Measurements from ENCODE around the gene COL6A5. TPM values are rescaled to one million over a fixed set of nuclear protein-coding genes. Genes with fewer than 3 reads are reported as not detected.

COL6A5 gene
- total and polyA plus RNA-seq, 10 of the 15 experiments (the other 5 are each of a cell fraction or from before 2014, with no cell fraction given), result 0.04 to 0.11 TPM; not detected in 8

DNA sequence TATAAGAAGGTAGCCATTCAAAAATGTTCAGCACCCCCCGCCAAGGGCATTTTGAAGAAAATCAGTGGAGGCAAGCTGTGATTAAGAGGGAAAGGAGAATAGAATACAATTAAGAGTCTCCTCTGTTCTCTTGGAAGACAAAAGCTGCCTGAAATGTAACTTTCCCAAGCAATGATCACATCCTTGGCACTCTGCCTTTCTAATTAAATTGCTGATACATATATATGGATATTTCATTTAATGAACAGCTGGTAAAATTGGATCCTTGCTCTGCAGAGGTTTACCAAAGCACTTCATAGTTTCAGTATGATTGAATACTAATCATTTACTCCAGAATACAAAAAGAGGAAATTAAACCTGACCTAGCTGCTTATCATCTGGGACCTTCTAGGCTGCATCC, 182.0 kb downstream of the COL6A5 start:
- no peak for ATAC-seq
- in situ Hi-C loops (cut with MboI), result no loop called here
- H2AFZ ChIP-seq (ENCODE audit: control insufficient read depth, low read depth, low read length), result no peak overlapping the region
- no peak overlapping the region for H3K9ac ChIP-seq (ENCODE audit: control insufficient read depth, insufficient read depth, low read length)
- H3K36me3 ChIP-seq (ENCODE audit: control insufficient read depth in 2 of 2, insufficient read depth in 2 of 2, low read length in 1 of 2), result no peaks in the 10 kb centered on the region
- no peak for FAIRE-seq
- ChIA-PET RAD21 (ENCODE audit: unreplicated experiment) (no interaction called here), POLR2A (no interaction called here), CTCF (interaction anchor here (0.7 to 1.1 kb wide), 3 partner anchors 11 to 14 kb away, joined by 3 to 4 read pairs (median 3); no protein-coding TSS in a partner anchor), SMC1A (ENCODE audit: uncharacterized antibody, unreplicated experiment) (interaction anchor here (0.5 to 1.1 kb wide), 2 partner anchors 13 to 77 kb away, joined by 3 to 6 read pairs; no protein-coding TSS in a partner anchor)
- no peak overlapping the region for H3K4me2 ChIP-seq (ENCODE audit: control insufficient read depth, insufficient read depth)
- intact Hi-C loops (cut with micrococcal nuclease; ENCODE audit: unreplicated experiment), result no loop called here
- H4K20me1 ChIP-seq (ENCODE audit: control insufficient read depth, insufficient read depth), result no peaks in the 10 kb centered on the region
- H3K4me1 ChIP-seq (ENCODE audit: control insufficient read depth, insufficient read depth, low read length), result no peaks in the 10 kb centered on the region
- 0% methylated on average over 1 of the region's 1 CpG for WGBS (ENCODE audit: insufficient coverage, insufficient replicate concordance, low lambda C conversion rate, missing lambda C conversion rate)
- H3K4me3 ChIP-seq, result no peak overlapping the region
- TF ChIP-seq DPF2 (IDR thresholded peaks at IDR 0.05), result no peak
- TF ChIP-seq, protein P1, sequence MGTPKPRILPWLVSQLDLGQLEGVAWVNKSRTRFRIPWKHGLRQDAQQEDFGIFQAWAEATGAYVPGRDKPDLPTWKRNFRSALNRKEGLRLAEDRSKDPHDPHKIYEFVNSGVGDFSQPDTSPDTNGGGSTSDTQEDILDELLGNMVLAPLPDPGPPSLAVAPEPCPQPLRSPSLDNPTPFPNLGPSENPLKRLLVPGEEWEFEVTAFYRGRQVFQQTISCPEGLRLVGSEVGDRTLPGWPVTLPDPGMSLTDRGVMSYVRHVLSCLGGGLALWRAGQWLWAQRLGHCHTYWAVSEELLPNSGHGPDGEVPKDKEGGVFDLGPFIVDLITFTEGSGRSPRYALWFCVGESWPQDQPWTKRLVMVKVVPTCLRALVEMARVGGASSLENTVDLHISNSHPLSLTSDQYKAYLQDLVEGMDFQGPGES (IDR thresholded peaks at IDR 0.05), result no peak
- no peak for TF ChIP-seq MEF2A (IDR thresholded peaks at IDR 0.05; ENCODE audit: insufficient read depth, low read depth, low read length)
- no peak for TF ChIP-seq RB1 (IDR thresholded peaks at IDR 0.05; ENCODE audit: borderline replicate concordance)
- TF ChIP-seq BCLAF1 (IDR thresholded peaks at IDR 0.05), result no peak
- TF ChIP-seq BMI1 (IDR thresholded peaks at IDR 0.05; ENCODE audit: borderline replicate concordance), result no peak
- no peak for TF ChIP-seq MAX (IDR thresholded peaks at IDR 0.05; ENCODE audit: low read depth, low read length)
- TF ChIP-seq NR2C1 (IDR thresholded peaks at IDR 0.05), result no peak
- TF ChIP-seq MTA2 (IDR thresholded peaks at IDR 0.05; ENCODE audit: low read depth), result no peak
- TF ChIP-seq BACH1 (IDR thresholded peaks at IDR 0.05; ENCODE audit: borderline replicate concordance), result no peak
- TF ChIP-seq RUNX3 (IDR thresholded peaks at IDR 0.05; ENCODE audit: low read length), result no peak
- no peaks in the 10 kb centered on the region for H3K9me3 ChIP-seq (replicated peaks; ENCODE audit: control insufficient read depth, insufficient read depth, low read length)
- no peak for DNase-seq (ENCODE audit: low read depth, low spot score)
- no TSS peak for BruUV-seq (replicated peaks)
- H3K27ac ChIP-seq (ENCODE audit: control insufficient read depth, insufficient read depth), result no peak overlapping the region
- peaks cover 0 to under 1% of the 10 kb centered on the region in 2 experiments; a peak in 2 of 4 replicates for H3K27me3 ChIP-seq (replicated peaks in 1 of 2; ENCODE audit: control insufficient read depth in 2 of 2, insufficient read depth in 2 of 2, low read length in 1 of 2)
- no peaks in the 10 kb centered on the region for H3K79me2 ChIP-seq (ENCODE audit: control insufficient read depth, insufficient read depth, low read length)

All from GM12878 (cell line).